ENCODE results near the gene RLN3. TPM values are rescaled to one million over a fixed set of nuclear protein-coding genes. Genes with fewer than 3 reads are reported as not detected.

RLN3 gene
- total and polyA plus RNA-seq, 2 of the 8 experiments (the other 6 are each of a cell fraction or from before 2014, with no cell fraction given) = not detected

GRCh38 chr19:14002571-14003250 is 25.2 kb upstream of the RLN3 start:
- no peak overlapping the region for H4K5ac ChIP-seq (ENCODE audit: insufficient read length, low read depth, low read length)
- no peak overlapping the region for H3K9ac ChIP-seq (replicated peaks in 1 of 4; ENCODE audit: extremely low read depth in 1 of 4, low read depth in 3 of 4, low read length in 3 of 4)
- FAIRE-seq (no peak), DNase-seq (ENCODE audit: low read depth in 1 of 2, low spot score in 2 of 2) (no peak)
- H2BK120ac ChIP-seq (replicated peaks; ENCODE audit: low read depth, low read length) = no peak overlapping the region
- no peak overlapping the region for H3K18ac ChIP-seq (ENCODE audit: extremely low read depth, low read length)
- H3K27ac ChIP-seq (ENCODE audit: low read depth, low read length) = no peak overlapping the region
- H3K4me2 ChIP-seq (ENCODE audit: insufficient read depth in 1 of 2, low read depth in 2 of 2, low read length in 2 of 2) = no peak overlapping the region
- peaks cover 0 to 9% of the 10 kb centered on the region in 2 experiments; a peak in 2 of 4 replicates for H3K79me2 ChIP-seq (ENCODE audit: control insufficient read depth in 1 of 2, insufficient read depth in 2 of 2, low read length in 2 of 2)
- H3K23me2 ChIP-seq (ENCODE audit: low read depth, low read length) = peaks cover 5% of the 10 kb centered on the region; the same call in 1 of the 2 replicates
- no peak overlapping the region for H2BK20ac ChIP-seq (ENCODE audit: low read length)
- H3K4ac ChIP-seq (replicated peaks; ENCODE audit: insufficient read length, low read depth, low read length) = no peak overlapping the region
- no peak overlapping the region for H2AFZ ChIP-seq (ENCODE audit: low read length)
- peaks cover 3% of the 10 kb centered on the region for H3K79me1 ChIP-seq (ENCODE audit: low read depth, low read length)
- no peak overlapping the region for H3K14ac ChIP-seq (ENCODE audit: insufficient read length)
- H2BK12ac ChIP-seq (ENCODE audit: low read depth, low read length) = peak overlapping the region; percentile 6; the same call in 1 of the 2 replicates
- 87% methylated on average over 13 of the region's 13 CpGs; no CpG with 5 or more reads in 1 of the 2 experiments for WGBS, 2 experiments (ENCODE audit: extremely low coverage in 1 of 2, insufficient coverage in 1 of 2, insufficient read length in 1 of 2, insufficient replicate concordance in 2 of 2, low coverage in 1 of 2, low lambda C conversion rate in 2 of 2, missing lambda C conversion rate in 1 of 2)
- H4K20me1 ChIP-seq (replicated peaks in 1 of 2; ENCODE audit: control insufficient read depth in 1 of 2, insufficient read depth in 2 of 2, low read length in 2 of 2) = no peaks in the 10 kb centered on the region
- H3K56ac ChIP-seq (replicated peaks; ENCODE audit: insufficient read length, low read depth, low read length) = no peak overlapping the region
- CTCF ChIA-PET (ENCODE audit: partially characterized antibody) = interaction anchor here (0.6 to 1.4 kb wide), 4 partner anchors 10 to 55 kb away, joined by 3 to 5 read pairs (median 4); no protein-coding TSS in a partner anchor
- H3K4me3 ChIP-seq (ENCODE audit: extremely low read depth in 1 of 4, insufficient read depth in 2 of 4, low read depth in 3 of 4, low read length in 4 of 4) = no peak overlapping the region
- H3K4me1 ChIP-seq (replicated peaks in 1 of 4; ENCODE audit: control insufficient read depth in 3 of 4, insufficient read depth in 4 of 4, low read length in 3 of 4) = peaks cover 0 to 4% (median under 1%) of the 10 kb centered on the region in 4 experiments; a peak in 5 of 7 replicates
- peaks cover 6 to 12% of the 10 kb centered on the region in 2 experiments; a peak in 3 of 4 replicates for H3K9me3 ChIP-seq (ENCODE audit: insufficient read depth in 2 of 2, low read depth in 1 of 2, low read length in 1 of 2)
- H2BK5ac ChIP-seq (ENCODE audit: low read depth, low read length) = no peak overlapping the region
- no peak overlapping the region for H4K8ac ChIP-seq (ENCODE audit: extremely low read depth, insufficient read depth, low read length)
- no peaks in the 10 kb centered on the region for H3K27me3 ChIP-seq (replicated peaks in 1 of 4; ENCODE audit: control insufficient read depth in 3 of 4, extremely low read depth in 1 of 4, insufficient read depth in 3 of 4, low read length in 3 of 4)
- no peak overlapping the region for H4K91ac ChIP-seq (replicated peaks; ENCODE audit: insufficient read length, low read length)
- peaks cover 0 to 7% (median 0%) of the 10 kb centered on the region in 4 experiments; a peak in 3 of 8 replicates for H3K36me3 ChIP-seq (ENCODE audit: control insufficient read depth in 2 of 4, insufficient read depth in 4 of 4, low read length in 3 of 4)
- no peak overlapping the region for H3K23ac ChIP-seq (ENCODE audit: insufficient read length)
- no peak overlapping the region; the same call in 1 of the 2 replicates for H2BK15ac ChIP-seq (ENCODE audit: low read length)
- POLR2A ChIA-PET (ENCODE audit: partially characterized antibody) = interaction anchor here (1.3 to 3.6 kb wide), 6 partner anchors 10 to 121 kb away, joined by 4 to 16 read pairs (median 8); partner anchors contain the start of gene DCAF15
- H2AK5ac ChIP-seq (ENCODE audit: low read depth, low read length) = peak overlapping the region; percentile 48; the same call in 1 of the 2 replicates
- TF ChIP-seq EP300 (IDR thresholded peaks at IDR 0.05; ENCODE audit: borderline replicate concordance in 1 of 2, low read depth in 2 of 2, low read length in 2 of 2) = no peak
- TF ChIP-seq MAFK (IDR thresholded peaks at IDR 0.05; ENCODE audit: low read depth, low read length) = no peak
- TF ChIP-seq CHD1 (IDR thresholded peaks at IDR 0.05; ENCODE audit: low read depth, low read length) = no peak
- no peak for TF ChIP-seq EZH2 (IDR thresholded peaks at IDR 0.05; ENCODE audit: low read depth, low read length, severe bottlenecking)
- TF ChIP-seq GTF2F1 (IDR thresholded peaks at IDR 0.05; ENCODE audit: borderline replicate concordance, low read depth, low read length) = no peak
- no peak for TF ChIP-seq SP1 (IDR thresholded peaks at IDR 0.05; ENCODE audit: low read depth, low read length)
- no peak for TF ChIP-seq BRCA1 (IDR thresholded peaks at IDR 0.05; ENCODE audit: low read depth, low read length)
- no peak for TF ChIP-seq SAP30 (IDR thresholded peaks at IDR 0.05; ENCODE audit: insufficient read depth, insufficient replicate concordance, low read length)
- TF ChIP-seq TAF7 (optimal IDR thresholded peaks at IDR 0.05; ENCODE audit: borderline replicate concordance, low read depth, low read length) = no peak
- no peak for TF ChIP-seq CREB1 (IDR thresholded peaks at IDR 0.05)
- no peak for TF ChIP-seq SIRT6 (IDR thresholded peaks at IDR 0.05; ENCODE audit: low read length)
- TF ChIP-seq SP2 (IDR thresholded peaks at IDR 0.05; ENCODE audit: low read length) = no peak
- no peak for TF ChIP-seq PHF8 (conservative IDR thresholded peaks at IDR 0.05; ENCODE audit: low read depth, low read length)
